ENCODE measurements around the gene CNTNAP5. TPM values are rescaled to one million over a fixed set of nuclear protein-coding genes. Genes with fewer than 3 reads are reported as not detected.
"Not testable (repeated sequence)": the region's sequence is repeated elsewhere in the genome, so short reads cannot be mapped to it uniquely, and the experiment has no call there.

CNTNAP5 gene
- total RNA-seq, 1 donor from 2014 or later = not detected

DNA sequence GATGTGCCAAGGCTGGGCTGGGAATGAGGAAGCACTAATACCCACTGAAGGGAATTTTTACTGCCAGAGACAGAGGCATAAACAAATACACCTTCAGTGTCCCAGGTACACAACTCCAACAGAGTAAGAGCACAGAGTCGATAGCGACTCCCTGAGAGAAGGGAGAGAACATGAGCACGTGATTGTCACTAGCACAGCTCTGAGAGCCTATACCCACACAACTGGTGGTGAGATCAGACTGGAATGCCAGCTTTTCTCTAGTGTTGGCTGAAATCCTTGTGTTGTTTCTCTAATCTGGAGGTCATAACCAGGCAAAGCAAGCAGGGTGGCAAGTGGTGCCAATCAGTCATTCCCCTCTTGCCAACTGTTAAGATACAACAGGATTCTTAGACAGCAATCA lies 377.2 kb downstream of the CNTNAP5 start:
- TF ChIP-seq EZH2 (IDR thresholded peaks at IDR 0.05) (no peak), EZH2phosphoT487 (IDR thresholded peaks at IDR 0.05) (no peak)
- TF ChIP-seq, protein P1, sequence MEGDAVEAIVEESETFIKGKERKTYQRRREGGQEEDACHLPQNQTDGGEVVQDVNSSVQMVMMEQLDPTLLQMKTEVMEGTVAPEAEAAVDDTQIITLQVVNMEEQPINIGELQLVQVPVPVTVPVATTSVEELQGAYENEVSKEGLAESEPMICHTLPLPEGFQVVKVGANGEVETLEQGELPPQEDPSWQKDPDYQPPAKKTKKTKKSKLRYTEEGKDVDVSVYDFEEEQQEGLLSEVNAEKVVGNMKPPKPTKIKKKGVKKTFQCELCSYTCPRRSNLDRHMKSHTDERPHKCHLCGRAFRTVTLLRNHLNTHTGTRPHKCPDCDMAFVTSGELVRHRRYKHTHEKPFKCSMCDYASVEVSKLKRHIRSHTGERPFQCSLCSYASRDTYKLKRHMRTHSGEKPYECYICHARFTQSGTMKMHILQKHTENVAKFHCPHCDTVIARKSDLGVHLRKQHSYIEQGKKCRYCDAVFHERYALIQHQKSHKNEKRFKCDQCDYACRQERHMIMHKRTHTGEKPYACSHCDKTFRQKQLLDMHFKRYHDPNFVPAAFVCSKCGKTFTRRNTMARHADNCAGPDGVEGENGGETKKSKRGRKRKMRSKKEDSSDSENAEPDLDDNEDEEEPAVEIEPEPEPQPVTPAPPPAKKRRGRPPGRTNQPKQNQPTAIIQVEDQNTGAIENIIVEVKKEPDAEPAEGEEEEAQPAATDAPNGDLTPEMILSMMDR (IDR thresholded peaks at IDR 0.05) = no peak
- Histone ChIP-seq H2AFZ (replicated peaks) (no peak overlapping the region), H3K4me2 (no peak overlapping the region), H3K9me3 (ENCODE audit: low read depth) (no peaks in the 10 kb centered on the region), H3K27ac (no peak overlapping the region), H3K4me3 (no peak overlapping the region), H4K20me1 (ENCODE audit: low read depth) (no peaks in the 10 kb centered on the region), H3K9ac (no peak overlapping the region), H3K79me2 (ENCODE audit: low read depth) (no peaks in the 10 kb centered on the region), H3K36me3 (no peaks in the 10 kb centered on the region), H3K27me3 (no peaks in the 10 kb centered on the region), H3K4me1 (no peaks in the 10 kb centered on the region), H3F3A (ENCODE audit: low read depth) (no peaks in the 10 kb centered on the region)
- Mint-ChIP-seq H3K9me3 (peaks cover under 1% of the 10 kb centered on the region), H3K27me3 (ENCODE audit: insufficient read depth, low read depth) (peaks cover 2% of the 10 kb centered on the region), H3K4me3 (no peak overlapping the region), H3K4me1 (peaks cover 7% of the 10 kb centered on the region), H3K27ac (no peak overlapping the region), H3K36me3 (peaks cover under 1% of the 10 kb centered on the region)
- DNase-seq (ENCODE audit: low spot score) = no peak

DNA sequence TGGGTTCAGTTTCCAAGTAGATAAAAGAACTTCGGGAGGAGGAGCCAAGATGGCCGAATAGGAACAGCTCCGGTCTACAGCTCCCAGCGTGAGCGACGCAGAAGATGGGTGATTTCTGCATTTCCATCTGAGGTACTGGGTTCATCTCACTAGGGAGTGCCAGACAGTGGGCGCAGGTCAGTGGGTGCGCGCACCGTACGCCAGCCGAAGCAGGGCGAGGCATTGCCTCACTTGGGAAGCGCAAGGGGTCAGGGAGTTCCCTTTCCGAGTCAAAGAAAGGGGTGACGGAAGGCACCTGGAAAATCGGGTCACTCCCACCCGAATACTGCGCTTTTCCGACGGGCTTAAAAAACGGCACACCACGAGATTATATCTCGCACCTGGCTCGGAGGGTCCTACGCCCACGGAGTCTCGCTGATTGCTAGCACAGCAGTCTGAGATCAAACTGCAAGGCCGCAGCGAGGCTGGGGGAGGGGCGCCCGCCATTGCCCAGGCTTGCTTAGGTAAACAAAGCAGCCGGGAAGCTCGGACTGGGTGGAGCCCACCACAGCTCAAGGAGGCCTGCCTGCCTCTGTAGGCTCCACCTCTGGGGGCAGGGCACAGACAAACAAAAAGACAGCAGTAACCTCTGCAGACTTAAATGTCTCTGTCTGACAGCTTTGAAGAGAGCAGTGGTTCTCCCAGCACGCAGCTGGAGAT lies 382.9 kb downstream of the CNTNAP5 start:
- not testable (repeated sequence) for DNase-seq (ENCODE audit: low spot score); H2AFZ ChIP-seq (replicated peaks); H3K4me3 ChIP-seq

DNA sequence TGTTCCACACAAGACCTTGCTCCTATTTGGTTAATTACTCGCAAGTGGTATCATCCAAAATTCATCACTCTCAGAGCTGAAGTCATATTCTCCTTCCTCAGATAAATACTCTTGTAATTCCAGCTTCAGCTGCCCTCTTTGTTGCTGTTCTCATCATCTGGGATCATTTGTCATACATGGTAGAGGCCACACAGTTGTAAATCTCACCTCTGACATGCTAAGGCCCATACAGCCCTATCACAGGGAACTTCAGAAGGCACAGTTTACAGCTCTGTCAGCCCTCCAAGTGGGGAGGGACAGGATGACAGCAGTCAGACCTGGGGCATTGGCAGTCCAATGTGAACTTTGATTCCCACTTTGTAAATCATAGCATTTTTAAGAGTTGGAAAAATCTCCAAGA lies 399.0 kb downstream of the CNTNAP5 start:
- no peak for TF ChIP-seq EZH2 (IDR thresholded peaks at IDR 0.05)
- no peak for TF ChIP-seq EZH2phosphoT487 (IDR thresholded peaks at IDR 0.05)
- TF ChIP-seq, protein P1 (IDR thresholded peaks at IDR 0.05) = no peak
- no peaks in the 10 kb centered on the region for H3K27me3 Mint-ChIP-seq (ENCODE audit: insufficient read depth, low read depth)
- no peaks in the 10 kb centered on the region for H3K36me3 ChIP-seq

More for the DNA sequence above, 382.9 kb downstream of the CNTNAP5 start:
- not testable (repeated sequence) for H3K9ac ChIP-seq; H3K27ac ChIP-seq; H4K20me1 ChIP-seq (ENCODE audit: low read depth); H3K79me2 ChIP-seq (ENCODE audit: low read depth); H3K9me3 ChIP-seq (ENCODE audit: low read depth); H3K27me3 Mint-ChIP-seq (ENCODE audit: insufficient read depth, low read depth); H3F3A ChIP-seq (ENCODE audit: low read depth); H3K27me3 ChIP-seq; H3K36me3 ChIP-seq; H3K36me3 Mint-ChIP-seq; H3K4me3 Mint-ChIP-seq; H3K4me1 ChIP-seq; H3K9me3 Mint-ChIP-seq; H3K4me2 ChIP-seq; H3K27ac Mint-ChIP-seq
- peaks cover 13% of the 10 kb centered on the region for H3K4me1 Mint-ChIP-seq

DNA sequence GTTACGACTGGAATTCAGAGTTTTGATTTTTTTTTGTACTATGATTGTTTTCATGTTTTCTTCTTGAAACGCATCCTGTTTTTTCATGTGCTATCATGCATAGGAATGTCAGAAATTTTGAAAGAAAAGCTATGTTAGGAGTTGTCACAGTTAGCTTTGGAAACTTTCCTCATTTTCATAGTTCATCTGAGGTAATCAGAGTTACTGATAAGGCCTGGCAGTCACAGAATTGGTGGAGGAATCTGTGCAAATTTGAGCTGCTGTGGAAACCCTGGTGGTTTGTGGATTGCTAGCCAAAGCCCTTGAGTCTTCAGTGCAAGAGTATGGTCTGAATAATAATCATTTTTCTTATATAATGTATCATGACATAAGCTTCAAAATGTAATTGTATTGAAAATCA lies 401.0 kb downstream of the CNTNAP5 start:
- no peaks in the 10 kb centered on the region for H3K27me3 Mint-ChIP-seq (ENCODE audit: insufficient read depth, low read depth)
- Histone ChIP-seq H3F3A (ENCODE audit: low read depth) (no peaks in the 10 kb centered on the region), H3K9me3 (ENCODE audit: low read depth) (no peaks in the 10 kb centered on the region), H3K27ac (no peak overlapping the region), H3K9ac (no peak overlapping the region), H3K4me1 (no peaks in the 10 kb centered on the region), H4K20me1 (ENCODE audit: low read depth) (no peaks in the 10 kb centered on the region), H3K4me2 (no peak overlapping the region), H3K4me3 (no peak overlapping the region), H2AFZ (replicated peaks) (no peak overlapping the region), H3K36me3 (no peaks in the 10 kb centered on the region), H3K27me3 (no peaks in the 10 kb centered on the region), H3K79me2 (ENCODE audit: low read depth) (no peaks in the 10 kb centered on the region)
- no peak overlapping the region for H3K27ac Mint-ChIP-seq
- no peaks in the 10 kb centered on the region for H3K36me3 Mint-ChIP-seq
- H3K9me3 Mint-ChIP-seq = no peaks in the 10 kb centered on the region
- no peak overlapping the region for H3K4me3 Mint-ChIP-seq
- no peak for TF ChIP-seq EZH2phosphoT487 (IDR thresholded peaks at IDR 0.05)
- TF ChIP-seq, protein P1 (IDR thresholded peaks at IDR 0.05) = no peak
- TF ChIP-seq EZH2 (IDR thresholded peaks at IDR 0.05) = no peak
- no peak for DNase-seq (ENCODE audit: low spot score)
- H3K4me1 Mint-ChIP-seq = no peaks in the 10 kb centered on the region

More for the DNA sequence above, 399.0 kb downstream of the CNTNAP5 start:
- H3K9me3 ChIP-seq (ENCODE audit: low read depth) = no peaks in the 10 kb centered on the region
- H3K4me3 ChIP-seq = no peak overlapping the region
- no peaks in the 10 kb centered on the region for H3K4me1 ChIP-seq
- H3K36me3 Mint-ChIP-seq = no peaks in the 10 kb centered on the region
- no peak overlapping the region for H3K27ac Mint-ChIP-seq
- no peak overlapping the region for H3K4me2 ChIP-seq
- no peaks in the 10 kb centered on the region for H3K27me3 ChIP-seq
- H3K9ac ChIP-seq = no peak overlapping the region
- no peak overlapping the region for H3K27ac ChIP-seq
- no peaks in the 10 kb centered on the region for H3K4me1 Mint-ChIP-seq
- no peaks in the 10 kb centered on the region for H3K9me3 Mint-ChIP-seq
- no peak overlapping the region for H2AFZ ChIP-seq (replicated peaks)
- H3K79me2 ChIP-seq (ENCODE audit: low read depth) = no peaks in the 10 kb centered on the region
- no peaks in the 10 kb centered on the region for H4K20me1 ChIP-seq (ENCODE audit: low read depth)
- no peak overlapping the region for H3K4me3 Mint-ChIP-seq
- no peak for DNase-seq (ENCODE audit: low spot score)
- H3F3A ChIP-seq (ENCODE audit: low read depth) = no peaks in the 10 kb centered on the region
